ENCODE measurements around the gene SORCS3.

SORCS3 gene

DNA sequence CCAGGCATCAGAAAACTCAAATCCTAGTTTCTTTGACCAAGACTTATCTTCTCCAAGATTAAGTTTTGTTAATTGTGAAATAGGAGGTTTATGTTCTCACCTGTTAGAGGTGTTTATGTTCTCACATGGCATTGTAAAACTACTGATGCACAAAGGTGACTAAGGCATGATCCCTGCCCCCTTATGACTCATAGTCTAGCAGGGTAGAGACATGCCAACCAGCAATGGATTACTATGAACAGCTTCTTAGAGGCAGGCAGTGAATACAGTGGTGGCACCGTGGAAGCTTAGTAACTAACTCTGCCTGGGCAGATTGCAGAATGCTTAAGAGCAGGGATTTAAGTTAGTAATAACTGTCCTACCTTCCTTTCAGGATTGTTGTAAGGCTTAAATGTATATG lies 400.9 kb downstream of the SORCS3 start:
- no peaks in the 10 kb centered on the region for H3K27me3 ChIP-seq (ENCODE audit: control insufficient read depth, low read length)
- H3K9me3 ChIP-seq (ENCODE audit: control insufficient read depth, insufficient read depth, low read length), result no peaks in the 10 kb centered on the region
- H3K4me3 ChIP-seq (ENCODE audit: low read length), result no peak overlapping the region
- no peaks in the 10 kb centered on the region for H3K9me2 ChIP-seq (replicated peaks; ENCODE audit: control insufficient read depth, low read length)
- H3K79me2 ChIP-seq (ENCODE audit: control insufficient read depth, low read length), result no peaks in the 10 kb centered on the region
- H3K4me1 ChIP-seq (ENCODE audit: control insufficient read depth, low read length), result no peaks in the 10 kb centered on the region
- H3F3A ChIP-seq (ENCODE audit: control insufficient read depth, insufficient read depth), result no peaks in the 10 kb centered on the region
- no peaks in the 10 kb centered on the region for H4K20me1 ChIP-seq (ENCODE audit: control insufficient read depth, insufficient read depth, low read depth, low read length)
- no peaks in the 10 kb centered on the region for H3K36me3 ChIP-seq (ENCODE audit: control insufficient read depth, low read length)
- no peak for TF ChIP-seq EZH2phosphoT487 (IDR thresholded peaks at IDR 0.05; ENCODE audit: borderline replicate concordance, low read length)
- TF ChIP-seq, protein P1, sequence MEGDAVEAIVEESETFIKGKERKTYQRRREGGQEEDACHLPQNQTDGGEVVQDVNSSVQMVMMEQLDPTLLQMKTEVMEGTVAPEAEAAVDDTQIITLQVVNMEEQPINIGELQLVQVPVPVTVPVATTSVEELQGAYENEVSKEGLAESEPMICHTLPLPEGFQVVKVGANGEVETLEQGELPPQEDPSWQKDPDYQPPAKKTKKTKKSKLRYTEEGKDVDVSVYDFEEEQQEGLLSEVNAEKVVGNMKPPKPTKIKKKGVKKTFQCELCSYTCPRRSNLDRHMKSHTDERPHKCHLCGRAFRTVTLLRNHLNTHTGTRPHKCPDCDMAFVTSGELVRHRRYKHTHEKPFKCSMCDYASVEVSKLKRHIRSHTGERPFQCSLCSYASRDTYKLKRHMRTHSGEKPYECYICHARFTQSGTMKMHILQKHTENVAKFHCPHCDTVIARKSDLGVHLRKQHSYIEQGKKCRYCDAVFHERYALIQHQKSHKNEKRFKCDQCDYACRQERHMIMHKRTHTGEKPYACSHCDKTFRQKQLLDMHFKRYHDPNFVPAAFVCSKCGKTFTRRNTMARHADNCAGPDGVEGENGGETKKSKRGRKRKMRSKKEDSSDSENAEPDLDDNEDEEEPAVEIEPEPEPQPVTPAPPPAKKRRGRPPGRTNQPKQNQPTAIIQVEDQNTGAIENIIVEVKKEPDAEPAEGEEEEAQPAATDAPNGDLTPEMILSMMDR (IDR thresholded peaks at IDR 0.05; ENCODE audit: low read depth, low read length, poor library complexity, severe bottlenecking), result no peak
- H3K27ac ChIP-seq (ENCODE audit: low read depth, low read length), result no peak overlapping the region
- H3K4me2 ChIP-seq (ENCODE audit: low read length), result no peak overlapping the region

DNA sequence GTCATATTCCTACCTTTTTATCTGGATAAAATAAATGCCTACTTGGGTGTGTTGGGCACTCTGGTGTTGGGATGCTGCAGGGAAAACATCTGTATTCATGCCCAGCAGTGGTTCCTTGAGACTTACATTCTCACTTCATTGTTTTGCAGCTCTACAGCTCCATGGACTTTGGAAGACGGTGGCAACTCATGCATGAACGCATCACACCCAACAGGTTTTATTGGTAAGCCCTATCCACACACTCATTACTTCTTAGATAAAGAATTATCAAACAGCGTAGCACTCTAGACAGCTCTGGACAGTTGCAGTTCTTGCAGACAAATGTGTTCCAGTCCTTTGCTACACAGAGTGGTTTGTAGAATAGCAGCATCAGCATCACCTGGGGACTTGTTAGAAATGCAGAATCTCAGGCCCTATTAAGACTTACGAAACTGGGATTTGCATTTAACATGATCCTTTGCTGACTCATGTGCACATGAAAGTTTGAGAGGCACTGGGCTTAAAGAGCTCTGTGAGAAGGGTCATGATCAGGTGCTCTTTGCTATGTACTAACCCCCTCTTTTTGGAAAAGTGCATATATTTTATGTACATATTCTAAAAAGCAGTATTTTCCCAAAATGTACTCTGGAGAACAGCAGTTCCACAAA lies 401.9 kb downstream of the SORCS3 start:
- Histone ChIP-seq H3K9me3 (ENCODE audit: control insufficient read depth, insufficient read depth, low read length) (no peaks in the 10 kb centered on the region), H3K4me2 (ENCODE audit: low read length) (no peak overlapping the region), H3K79me2 (ENCODE audit: control insufficient read depth, low read length) (no peaks in the 10 kb centered on the region), H3K4me3 (ENCODE audit: low read length) (no peak overlapping the region), H3K27me3 (ENCODE audit: control insufficient read depth, low read length) (no peaks in the 10 kb centered on the region), H3K27ac (ENCODE audit: low read depth, low read length) (no peak overlapping the region), H3F3A (ENCODE audit: control insufficient read depth, insufficient read depth) (no peaks in the 10 kb centered on the region), H3K4me1 (ENCODE audit: control insufficient read depth, low read length) (no peaks in the 10 kb centered on the region), H4K20me1 (ENCODE audit: control insufficient read depth, insufficient read depth, low read depth, low read length) (no peaks in the 10 kb centered on the region), H3K36me3 (ENCODE audit: control insufficient read depth, low read length) (no peaks in the 10 kb centered on the region), H3K9me2 (replicated peaks; ENCODE audit: control insufficient read depth, low read length) (no peaks in the 10 kb centered on the region)
- TF ChIP-seq EZH2phosphoT487 (IDR thresholded peaks at IDR 0.05; ENCODE audit: borderline replicate concordance, low read length), result no peak
- TF ChIP-seq, protein P1 (IDR thresholded peaks at IDR 0.05; ENCODE audit: low read depth, low read length, poor library complexity, severe bottlenecking), result no peak

DNA sequence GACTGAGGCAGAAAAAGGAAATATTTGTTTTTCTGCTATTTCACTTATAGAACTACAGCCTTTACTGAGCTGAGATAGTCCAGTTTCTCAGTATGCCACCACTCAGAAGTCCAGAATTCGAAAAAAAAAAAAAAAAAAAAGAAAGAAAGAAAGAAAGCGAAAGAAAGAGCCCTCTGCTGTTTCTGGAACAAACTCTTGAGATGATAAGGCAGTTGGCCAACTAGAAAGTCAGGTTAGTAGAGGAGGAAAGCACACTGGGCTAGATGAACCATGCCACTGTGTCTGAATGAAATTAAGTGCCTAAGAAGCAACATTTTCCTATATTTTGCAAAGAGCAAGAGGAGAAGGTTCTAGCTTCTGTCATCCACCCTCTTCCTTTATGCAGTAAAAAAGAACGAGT lies 403.8 kb downstream of the SORCS3 start:
- H3K79me2 ChIP-seq (ENCODE audit: control insufficient read depth, low read length), result no peaks in the 10 kb centered on the region
- H3K27ac ChIP-seq (ENCODE audit: low read depth, low read length), result no peak overlapping the region
- no peaks in the 10 kb centered on the region for H3K27me3 ChIP-seq (ENCODE audit: control insufficient read depth, low read length)
- no peaks in the 10 kb centered on the region for H3K36me3 ChIP-seq (ENCODE audit: control insufficient read depth, low read length)
- no peaks in the 10 kb centered on the region for H4K20me1 ChIP-seq (ENCODE audit: control insufficient read depth, insufficient read depth, low read depth, low read length)
- no peaks in the 10 kb centered on the region for H3K9me3 ChIP-seq (ENCODE audit: control insufficient read depth, insufficient read depth, low read length)
- H3K4me1 ChIP-seq (ENCODE audit: control insufficient read depth, low read length), result no peaks in the 10 kb centered on the region
- TF ChIP-seq, protein P1 (IDR thresholded peaks at IDR 0.05; ENCODE audit: low read depth, low read length, poor library complexity, severe bottlenecking), result no peak
- TF ChIP-seq EZH2phosphoT487 (IDR thresholded peaks at IDR 0.05; ENCODE audit: borderline replicate concordance, low read length), result no peak
- H3F3A ChIP-seq (ENCODE audit: control insufficient read depth, insufficient read depth), result no peaks in the 10 kb centered on the region
- H3K9me2 ChIP-seq (replicated peaks; ENCODE audit: control insufficient read depth, low read length), result no peaks in the 10 kb centered on the region
- H3K4me3 ChIP-seq (ENCODE audit: low read length), result no peak overlapping the region
- H3K4me2 ChIP-seq (ENCODE audit: low read length), result no peak overlapping the region
